ENCODE data around the gene C21orf58.

C21orf58 gene

DNA sequence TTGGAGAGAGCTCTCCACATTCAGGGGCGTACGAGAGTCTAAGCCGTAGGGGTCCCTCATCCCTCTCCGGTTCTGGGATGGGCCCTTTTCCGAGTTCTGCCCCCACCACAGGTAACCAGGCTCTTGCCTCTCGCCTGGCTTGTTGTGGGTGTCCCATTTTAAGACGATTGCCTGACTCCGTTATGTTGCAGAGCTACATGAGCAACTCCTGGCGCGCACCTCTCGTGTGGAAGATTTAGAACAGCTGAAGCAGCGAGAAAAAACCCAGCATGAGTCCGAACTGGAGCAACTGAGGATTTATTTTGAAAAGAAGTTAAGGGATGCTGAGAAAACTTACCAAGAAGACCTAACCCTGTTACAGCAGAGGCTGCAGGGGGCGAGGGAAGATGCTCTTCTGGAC, 29.2 kb upstream of the C21orf58 start:
- DNase-seq (ENCODE audit: low read depth) = no peak

DNA sequence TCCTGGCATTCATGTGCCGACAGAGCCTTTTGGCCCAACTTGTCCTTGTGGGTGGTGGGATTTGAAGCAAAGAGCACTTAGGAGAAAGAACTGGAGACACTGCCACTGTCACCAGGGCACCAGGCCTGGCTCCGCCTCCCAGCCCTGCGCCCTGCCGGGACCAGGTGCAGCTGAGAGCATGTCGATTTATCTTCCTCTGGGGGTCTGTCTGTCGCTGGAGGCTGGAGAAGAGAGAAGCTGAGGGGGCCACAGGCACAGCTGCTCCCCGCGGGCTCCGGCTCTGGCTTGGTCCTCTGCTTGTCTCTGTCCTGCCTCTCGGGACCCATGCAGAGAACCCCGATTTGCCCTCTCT, 28.5 kb upstream of the C21orf58 start:
- no peak for DNase-seq (ENCODE audit: low read depth)

DNA sequence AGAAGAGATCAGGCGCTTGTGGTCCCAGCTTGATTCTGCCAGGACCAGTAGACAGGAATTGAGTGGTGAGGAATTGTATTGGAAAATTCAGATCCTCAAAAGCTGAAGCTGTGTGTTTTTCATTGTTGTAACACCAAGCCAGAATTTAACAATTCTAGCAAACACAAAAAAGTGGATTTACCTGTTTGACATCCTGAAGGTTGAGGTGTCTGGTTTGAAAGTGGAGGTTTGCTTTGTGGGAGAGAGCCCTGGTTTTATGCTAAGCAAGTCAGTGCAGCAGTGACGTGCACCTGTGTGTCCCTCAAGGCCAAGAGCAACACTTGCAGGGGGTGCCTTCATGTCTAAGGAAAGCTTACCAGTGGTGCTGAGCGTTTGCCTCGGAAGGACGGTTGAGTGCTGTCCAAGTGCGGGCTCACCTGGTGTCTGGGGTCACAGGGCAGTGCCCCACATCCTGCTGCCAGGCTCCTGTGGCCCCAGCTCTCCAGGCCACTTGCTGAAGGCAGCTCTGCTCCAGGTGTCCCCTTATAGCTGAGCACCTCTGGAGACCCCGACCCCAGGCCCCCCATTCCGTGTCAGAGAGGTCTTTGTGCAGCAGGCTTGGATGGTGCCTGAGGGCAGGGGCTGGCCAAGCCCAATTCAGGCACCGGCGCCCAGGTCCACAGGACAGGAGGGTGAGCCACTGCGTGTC, 27.9 kb upstream of the C21orf58 start:
- DNase-seq (ENCODE audit: low read depth) = no peak

DNA sequence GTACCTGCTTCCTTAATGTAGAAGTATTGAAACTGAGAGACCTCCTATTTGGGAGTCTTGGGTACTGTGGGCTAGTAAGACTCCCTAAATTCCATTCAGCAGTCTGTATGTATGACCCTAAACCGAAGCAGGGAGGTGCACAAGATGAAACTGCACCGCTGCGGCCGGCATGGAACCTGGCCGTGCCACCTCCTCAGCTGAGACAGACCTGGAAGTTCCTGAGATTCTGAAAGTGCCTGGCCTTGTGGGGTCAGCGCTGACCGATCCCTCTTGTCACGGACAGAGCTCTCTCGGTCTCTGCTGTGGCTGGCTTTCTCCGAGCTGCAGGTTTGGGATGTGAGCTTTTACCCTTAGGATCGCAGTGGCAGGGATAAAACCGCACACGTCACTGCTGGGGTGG, 27.3 kb upstream of the C21orf58 start:
- no peak for DNase-seq (ENCODE audit: low read depth)

DNA sequence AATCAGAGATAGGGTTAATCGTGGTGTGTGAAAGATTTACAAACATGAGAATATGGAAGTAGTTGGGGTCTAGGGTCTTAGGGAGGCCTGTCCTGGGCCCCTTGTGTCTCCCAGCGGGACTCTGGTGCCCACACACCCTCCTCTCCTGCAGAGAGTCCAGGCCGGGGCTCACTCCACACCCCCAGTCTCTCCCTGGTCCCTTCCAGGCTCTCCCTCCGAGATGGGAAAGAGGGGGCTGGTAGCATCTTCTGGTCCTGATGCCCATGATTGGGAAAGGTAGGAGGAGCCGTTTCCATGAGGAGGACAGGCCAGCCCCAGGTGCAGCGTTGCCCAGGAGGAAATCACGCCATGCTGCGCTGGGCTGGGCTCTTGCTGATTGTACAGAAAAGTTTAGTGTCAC, 26.9 kb upstream of the C21orf58 start:
- no peak for DNase-seq (ENCODE audit: low read depth)

DNA sequence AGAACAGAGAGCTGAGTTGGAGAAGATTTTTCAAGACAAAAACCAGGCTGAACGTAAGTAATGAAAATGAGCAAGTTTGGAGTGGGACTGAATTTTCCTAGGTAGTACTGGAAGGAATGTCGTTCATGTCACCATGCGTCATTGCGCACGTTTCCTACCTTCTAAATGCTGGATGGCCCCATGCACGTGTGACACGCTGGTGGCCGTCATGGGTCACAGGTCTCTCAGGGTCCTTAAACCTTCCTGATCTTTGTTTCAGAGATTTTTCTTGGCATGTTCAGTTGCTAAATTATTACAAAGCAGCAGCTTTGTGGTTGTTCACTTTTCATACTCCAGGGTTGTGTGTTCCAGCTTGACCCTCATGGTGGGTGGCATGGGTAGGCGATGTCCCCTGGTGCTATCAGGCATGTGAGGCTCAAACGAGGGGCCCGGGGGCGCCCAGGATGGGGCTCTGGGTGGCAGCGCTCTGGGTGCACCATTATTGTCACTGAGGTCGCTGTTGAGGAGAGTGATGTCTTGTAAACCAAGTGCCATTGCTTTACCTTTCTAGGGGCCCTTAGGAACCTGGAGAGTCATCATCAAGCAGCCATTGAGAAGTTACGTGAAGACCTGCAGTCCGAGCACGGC, 25.6 kb upstream of the C21orf58 start:
- DNase-seq (ENCODE audit: low read depth) = no peak

DNA sequence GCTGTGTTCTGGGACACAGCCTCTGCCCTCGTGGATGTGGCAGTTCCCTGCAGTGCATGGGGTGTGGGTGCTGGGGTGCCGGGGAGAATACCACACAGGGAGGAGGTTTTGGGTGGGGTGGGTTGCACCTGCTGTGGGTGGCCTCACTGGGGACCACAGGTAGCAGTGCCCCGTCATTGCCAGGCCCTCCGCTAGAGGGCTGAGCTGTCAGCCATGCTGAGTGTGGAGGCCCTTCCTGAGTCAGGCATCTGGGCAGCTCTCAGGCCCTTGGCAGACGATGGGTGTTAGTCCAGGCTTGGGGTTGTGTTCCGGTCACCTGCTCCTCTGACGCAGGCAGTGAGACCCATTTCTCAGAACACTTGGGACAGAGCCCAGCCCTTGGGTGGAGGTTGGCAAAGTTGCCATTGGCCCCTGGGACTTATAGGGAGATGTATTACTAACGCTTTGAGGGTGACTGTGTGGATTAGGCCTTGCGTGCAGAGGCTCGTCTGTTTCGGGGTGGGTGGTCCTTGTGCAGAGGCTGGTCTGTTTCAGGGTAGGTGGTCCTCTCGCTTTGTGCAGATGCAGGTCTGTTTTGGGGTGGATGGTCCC, 24.2 kb upstream of the C21orf58 start:
- DNase-seq (ENCODE audit: low read depth) = no peak

DNA sequence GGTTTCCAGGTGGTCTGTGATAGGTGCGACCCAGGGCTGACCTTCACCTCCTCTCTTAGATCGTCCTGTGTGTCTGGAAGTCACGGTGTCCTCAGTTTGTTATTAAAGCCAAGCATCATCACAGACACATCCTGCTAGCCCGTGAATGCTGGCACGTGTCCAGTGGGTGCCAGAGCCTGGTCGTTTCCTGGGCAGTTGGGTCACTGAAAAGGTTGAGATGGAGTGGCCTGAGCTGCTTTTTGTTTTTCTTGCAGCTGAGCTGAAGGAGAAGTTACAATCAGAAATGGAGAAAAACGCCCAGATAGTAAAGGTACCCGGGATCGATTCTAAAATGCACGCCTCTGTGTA, 23.5 kb upstream of the C21orf58 start:
- no peak for DNase-seq (ENCODE audit: low read depth)

DNA sequence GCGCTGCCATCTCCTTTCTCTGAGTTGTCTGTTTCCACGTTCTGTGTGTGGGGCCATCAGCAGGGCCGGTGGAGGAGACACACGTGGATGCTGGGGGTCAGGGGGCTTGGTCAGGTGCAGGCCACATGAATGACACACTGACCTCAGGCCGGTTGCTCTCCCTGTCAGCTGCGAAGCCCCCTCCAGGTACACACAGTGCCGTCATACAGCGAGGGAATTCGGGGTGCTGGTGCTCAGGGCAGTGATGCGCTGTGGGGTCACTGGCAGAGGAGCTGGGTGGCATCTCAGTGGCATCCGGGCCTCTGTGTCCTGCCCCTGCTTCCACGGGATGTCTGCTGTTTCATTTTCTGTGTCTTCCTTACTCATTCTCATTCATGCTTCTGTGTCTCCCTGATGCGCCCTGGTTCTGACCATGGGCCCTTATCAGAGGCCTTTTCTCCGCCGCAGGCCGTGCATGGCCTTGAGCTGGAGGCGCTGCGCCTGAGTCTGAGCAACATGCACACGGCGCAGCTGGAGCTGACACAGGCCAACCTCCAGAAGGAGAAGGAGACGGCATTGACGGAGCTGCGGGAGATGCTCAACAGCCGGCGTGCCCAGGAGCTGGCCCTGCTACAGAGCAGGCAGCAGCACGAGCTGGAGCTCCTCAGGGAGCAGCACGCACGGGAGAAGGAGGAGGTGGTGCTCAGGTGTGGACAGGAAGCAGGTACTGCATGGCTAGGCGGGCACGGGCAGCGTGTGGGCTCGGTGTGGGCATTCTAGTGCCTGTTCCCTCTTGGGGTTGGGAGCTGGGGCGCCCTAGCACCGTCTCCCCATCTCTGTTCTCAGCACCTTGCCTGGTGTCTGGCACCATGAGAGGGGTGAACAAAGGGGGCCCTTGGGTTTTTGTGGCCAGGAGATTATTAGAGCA, 22.9 kb upstream of the C21orf58 start:
- DNase-seq (ENCODE audit: low read depth) = no peak

DNA sequence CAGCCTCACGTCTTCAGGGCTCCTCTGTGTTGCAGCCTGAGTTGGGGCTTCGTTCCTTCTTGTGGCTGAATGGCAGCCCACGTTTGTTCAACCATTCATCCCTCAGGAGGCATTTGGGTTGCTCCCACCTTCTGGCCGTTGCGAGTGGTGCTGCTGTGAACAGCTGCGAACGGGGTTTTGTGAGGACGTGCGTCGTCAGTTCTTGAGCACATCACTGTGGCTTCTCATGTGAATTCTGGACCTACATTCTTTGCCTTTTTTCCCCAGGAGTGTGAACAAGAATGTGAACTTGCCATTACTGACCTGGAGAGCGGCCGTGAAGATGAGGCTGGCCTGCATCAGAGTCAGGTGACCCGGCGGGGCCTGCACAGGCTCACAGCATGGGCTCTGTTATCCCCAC, 22.2 kb upstream of the C21orf58 start:
- no peak for DNase-seq (ENCODE audit: low read depth)

DNA sequence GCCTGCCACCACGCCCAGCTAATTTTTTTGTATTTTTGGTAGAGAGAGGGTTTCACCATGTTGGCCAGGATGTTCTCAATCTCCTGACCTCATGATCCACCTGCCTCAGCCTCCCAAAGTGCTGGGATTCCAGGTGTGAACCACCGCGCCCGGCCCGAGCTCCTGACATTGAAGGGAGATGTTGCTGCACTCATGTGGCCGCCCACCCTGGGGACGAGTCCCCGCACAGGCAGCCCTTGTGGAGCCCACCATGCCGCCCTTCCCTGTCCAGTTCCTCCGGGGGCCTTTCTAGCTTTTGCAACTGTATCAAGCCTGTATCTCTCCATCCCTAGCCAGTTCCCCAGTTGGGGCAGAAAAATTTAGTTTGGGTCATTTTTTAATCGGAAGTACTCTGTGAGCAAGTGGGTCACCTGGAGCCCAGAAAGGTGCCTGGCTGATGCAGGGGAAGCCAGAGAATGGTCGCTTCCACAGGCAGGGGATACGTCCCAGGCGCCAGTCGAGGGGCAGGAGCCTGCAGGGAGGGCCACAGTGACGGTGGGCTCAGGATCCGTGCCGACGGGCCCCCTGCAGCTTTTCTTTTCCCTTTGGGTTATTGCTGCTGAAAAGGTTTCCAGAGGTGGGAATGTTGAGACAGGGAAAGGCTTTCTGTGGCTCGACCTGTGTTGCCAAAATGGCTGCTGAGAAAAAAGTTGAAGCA, 20.7 kb upstream of the C21orf58 start:
- DNase-seq (ENCODE audit: low read depth) = no peak

DNA sequence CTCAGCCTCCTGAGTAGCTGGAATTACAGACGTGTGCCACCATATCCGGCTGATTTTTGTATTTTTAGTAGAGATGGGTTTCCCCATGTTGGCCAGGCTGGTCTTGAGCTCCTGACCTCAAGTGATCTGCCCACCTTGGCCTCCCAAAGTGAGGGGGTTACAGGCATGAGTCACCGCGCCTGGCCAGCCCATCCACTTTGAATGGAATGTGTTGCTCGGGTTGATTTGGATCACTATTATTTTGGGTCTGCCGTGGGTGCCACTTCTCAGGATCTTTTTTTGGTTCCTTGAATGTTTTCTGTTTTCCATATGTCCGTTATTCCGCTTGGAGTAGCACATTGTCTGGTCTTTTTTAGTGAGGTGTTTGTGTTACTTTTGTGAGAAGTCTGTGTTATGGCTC, 17.3 kb upstream of the C21orf58 start:
- DNase-seq (ENCODE audit: low read depth) = no peak

DNA sequence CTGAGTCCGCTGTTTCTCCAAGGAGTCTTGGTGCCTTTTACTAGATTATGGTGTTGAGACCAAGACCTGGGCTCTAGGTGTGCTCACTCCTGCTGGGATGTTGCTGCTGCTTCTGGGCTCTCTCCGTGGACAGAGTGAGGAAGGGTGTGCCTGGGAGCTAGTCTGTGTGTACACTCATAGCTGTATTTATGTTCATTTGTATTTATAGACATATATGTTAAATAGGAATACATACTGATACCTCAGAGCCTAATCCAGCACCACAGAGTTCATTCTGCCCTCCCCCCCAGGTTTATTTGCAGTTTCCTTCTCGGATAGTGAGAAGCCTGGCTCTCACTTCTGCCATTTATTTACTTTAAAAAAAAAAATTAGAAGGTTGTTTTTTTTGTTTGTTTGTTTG, 12.9 kb upstream of the C21orf58 start:
- DNase-seq (ENCODE audit: low read depth) = no peak

DNA sequence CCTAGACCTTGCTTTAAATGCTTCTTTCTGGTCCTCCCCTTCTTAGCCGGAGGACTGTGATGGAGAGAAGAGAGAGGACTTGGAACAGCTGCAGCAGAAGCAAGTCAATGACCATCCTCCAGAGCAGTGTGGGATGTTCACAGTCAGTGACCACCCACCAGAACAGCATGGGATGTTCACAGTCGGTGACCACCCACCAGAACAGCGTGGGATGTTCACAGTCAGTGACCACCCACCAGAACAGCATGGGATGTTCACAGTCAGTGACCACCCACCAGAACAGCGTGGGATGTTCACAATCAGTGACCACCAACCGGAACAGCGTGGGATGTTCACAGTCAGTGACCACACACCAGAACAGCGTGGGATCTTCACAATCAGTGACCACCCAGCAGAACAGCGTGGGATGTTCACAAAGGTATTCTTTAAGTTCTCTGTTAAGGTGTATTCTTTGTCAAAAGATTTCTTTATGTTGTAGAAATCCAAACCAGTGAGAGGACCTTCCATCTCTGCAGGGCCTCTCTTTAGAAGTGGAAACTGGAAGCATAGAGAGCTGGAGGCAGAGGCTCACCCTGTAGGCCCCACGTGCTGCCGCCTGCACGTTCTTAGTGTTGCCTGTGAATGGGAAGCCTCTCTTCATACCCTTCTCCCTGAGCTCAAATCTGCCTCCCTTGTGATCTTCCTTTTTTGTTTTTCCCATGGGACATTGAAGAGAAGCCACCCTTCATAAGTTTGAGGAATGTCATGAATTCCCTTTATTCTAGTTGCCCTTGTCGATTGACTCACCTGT, 10.9 kb upstream of the C21orf58 start:
- no peak for DNase-seq (ENCODE audit: low read depth)

DNA sequence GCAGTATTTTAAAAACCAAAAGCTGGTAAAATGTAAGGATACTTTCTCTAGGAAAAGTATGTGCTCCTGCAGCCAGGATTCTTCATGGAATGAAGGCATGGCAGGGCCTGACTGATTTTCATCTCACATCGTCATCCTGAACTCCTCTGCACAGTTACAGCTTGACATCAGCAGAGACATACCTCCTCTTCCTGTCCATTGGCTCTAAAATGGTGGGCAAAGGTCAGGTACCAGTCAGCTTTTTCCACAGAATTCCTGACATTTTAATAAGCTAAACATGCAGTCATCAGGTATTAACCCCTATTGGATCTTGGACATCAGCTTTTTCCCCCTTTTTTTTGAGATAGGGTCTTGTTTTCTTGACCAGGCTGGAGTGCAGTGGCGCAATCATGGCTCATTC, 6.1 kb upstream of the C21orf58 start:
- no peak for DNase-seq (ENCODE audit: low read depth)

DNA sequence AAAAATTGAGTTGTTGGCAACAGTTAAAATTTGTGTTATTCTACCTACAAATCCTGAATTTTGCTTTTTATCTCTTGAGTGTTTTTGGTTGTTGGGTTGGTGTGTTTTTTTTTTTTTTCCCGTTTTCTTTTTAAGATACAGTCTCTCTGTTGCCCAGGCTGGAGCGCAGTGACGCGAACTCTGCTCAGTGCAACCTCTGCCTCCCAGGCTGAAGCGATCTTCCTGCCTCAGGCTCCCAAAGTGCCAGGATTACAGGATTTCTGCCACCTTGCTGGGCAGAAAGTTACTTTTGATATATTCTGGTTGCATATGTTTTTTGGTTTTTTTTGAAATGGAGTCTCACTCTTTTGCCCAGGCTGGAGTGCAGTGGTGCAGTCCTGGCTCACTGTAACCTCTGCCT, 4.5 kb upstream of the C21orf58 start:
- DNase-seq (ENCODE audit: low read depth) = no peak

DNA sequence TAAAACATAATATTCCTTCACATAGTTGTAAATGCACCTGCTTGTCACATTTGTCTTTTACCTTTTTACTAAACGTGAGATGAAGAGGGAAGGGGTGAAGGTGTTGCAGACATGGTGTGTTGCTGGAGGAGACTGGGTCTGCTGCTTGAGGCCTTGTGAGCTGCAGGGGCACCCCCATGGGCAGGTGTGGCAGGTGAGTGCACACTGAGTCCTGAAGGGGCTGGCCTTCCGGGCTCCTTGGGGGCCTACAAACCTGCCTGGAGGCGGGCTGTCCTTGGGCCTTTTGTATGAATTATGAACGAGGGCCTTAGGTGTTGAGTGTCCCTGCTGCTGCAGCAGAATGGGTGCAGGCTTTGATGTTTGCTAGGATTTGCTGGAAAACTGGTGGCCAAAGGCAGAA, 4.0 kb upstream of the C21orf58 start:
- DNase-seq (ENCODE audit: low read depth) = no peak

DNA sequence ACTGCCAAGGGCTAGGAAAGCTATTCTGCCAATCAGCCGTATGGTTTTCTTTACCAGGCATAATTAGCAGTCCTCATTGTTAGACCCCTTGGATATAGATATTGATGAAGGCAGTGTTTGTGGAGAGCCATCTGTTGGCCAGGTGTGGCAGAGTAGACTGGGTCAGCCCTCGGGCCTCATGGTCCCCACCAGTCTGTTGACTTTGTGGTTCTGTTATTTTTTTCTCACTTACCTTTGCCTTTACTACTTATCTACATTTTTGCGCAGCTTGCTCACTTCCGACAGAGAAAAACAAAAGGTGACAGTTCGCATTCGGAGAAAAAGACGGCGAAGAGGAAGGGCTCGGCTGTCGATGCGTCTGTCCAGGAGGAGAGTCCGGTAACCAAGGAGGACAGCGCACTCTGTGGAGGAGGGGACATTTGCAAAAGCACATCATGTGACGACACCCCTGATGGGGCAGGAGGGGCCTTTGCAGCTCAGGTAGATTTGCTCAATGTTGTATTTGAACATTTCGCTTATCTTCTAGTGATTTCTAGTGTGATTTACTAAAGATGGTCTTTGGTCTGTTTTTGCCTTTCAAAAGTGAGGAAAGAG, 2.5 kb upstream of the C21orf58 start:
- no peak for DNase-seq (ENCODE audit: low read depth)

DNA sequence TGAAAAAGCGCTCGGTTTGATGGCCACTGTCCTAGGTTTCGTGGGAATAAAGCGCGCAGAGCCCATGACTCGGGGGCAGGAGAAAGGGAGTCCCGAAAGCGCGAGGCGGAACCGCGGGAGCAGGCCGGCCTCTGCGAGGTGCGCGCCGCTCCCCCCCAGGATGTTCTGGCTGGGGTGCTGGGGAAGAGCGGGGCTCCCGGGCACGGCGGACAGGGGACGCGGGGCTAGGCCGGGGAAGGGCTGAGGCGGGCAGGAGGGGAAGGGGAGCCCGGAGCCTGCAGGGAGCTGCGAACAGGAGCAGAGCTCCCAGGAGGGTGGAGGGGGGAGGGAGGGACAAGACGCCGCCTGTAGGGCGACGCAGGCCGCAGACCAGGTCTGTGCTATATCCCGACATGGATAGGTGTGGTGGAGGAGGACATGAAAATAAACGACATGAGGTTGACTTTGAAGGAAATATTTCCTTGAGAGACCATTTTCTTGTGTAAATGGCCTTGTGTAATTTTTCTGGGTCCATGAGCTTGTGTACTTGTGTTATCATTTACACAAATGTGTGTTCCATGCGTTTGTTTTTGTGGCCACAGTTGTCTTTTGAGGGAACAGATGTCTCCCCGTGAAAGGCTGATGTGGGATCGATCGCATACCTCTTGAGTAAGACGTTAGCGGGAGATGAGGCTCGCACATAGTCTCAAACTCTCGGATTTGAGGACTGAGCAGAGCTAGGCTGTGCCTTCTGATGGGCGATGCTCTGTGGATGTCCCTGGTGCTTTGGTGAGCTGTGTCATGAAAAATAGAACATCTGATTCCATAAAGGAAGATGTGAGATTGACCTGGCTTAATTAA, 1.6 kb upstream of the C21orf58 start:
- DNase-seq (ENCODE audit: low read depth) = peak; percentile 55

DNA sequence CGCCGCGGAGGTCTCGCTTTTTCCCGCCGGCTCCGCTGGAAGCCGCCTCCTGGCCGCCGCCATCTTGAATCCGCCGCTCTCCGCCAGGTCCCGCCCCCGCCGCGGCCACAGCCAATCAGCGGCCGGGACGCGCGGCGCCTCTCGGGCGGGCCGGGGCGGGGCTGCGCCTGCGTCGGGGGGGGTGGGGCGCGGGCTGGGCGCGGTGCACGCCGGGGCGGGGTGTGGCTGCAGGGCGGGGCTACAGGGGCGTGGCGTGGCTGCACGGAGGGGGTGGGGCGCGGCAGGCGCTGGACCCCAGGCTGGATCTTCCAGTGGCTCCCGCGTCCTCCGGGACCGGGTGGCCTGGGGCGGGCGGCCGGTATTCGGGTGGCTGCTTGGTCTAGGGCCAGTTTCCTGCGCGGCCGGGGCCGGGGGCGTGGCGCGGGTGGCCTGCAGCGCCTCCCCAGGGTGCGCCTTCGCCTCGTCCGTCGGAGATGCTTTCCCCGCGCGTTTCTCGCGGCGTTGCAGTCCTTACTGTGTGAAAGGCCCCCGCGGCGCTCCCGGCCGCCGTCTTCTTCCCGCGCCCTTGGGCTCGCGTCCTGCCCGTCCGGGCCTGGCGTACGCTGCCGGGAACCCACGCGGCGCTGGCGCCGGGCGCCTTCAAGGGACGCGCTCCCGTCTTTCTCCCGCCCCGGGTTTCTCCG, 861 bp upstream of the C21orf58 start:
- peak; percentile 89 for DNase-seq (ENCODE audit: low read depth)

Data from CMK (cell line).